Measurements from ENCODE around the gene PML. TPM values are rescaled to one million over a fixed set of nuclear protein-coding genes. Genes with fewer than 3 reads are reported as not detected.

The PML gene
- total RNA-seq, 5 donors from 2014 or later (not counting 1 experiment from before 2014, with no cell fraction given), result 43.0 to 79.8 (median 60.7) TPM

DNA sequence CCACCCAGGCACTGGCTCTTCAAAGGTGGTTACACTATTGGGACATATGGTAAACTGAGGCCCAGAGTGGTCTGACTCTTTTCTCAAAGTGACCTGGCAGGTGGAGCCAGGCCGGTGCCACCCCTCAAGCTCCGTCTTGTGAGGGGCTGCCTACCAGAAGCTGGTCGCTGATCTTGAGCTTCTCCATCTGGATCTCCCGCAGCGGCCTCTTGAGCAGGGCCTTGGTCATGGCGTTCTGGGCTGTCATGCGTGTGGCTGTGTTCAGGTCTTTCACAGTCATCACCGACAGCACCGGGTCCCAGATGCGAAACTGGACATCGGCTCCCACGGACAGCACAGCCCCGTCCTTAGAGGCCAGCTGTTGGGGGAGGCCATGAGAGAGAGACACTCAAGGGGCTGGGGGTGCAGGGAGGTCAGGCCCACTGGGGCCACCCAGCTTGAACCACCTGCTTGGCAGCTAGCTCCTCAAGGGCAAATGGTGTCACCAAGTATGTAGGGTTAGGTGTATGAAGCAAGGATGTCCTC lies 6.0 kb upstream of the PML start:
- H3K27me3 Mint-ChIP-seq, result no peaks in the 10 kb centered on the region
- 95% methylated on average over 13 of the region's 13 CpGs for WGBS (ENCODE audit: insufficient coverage)
- H3K36me3 Mint-ChIP-seq, result peaks cover 25% of the 10 kb centered on the region
- no peak overlapping the region for H3K4me3 Mint-ChIP-seq
- H3K27ac Mint-ChIP-seq, result no peak overlapping the region
- H3K36me3 ChIP-seq (ENCODE audit: control insufficient read depth in 2 of 2, extremely low read depth in 1 of 2, insufficient read depth in 1 of 2, low read length in 1 of 2), result peaks cover 13 to 17% of the 10 kb centered on the region in 2 donors
- POLR2A ChIA-PET, result no interaction called here
- CTCF ChIA-PET, result interaction anchor here in 1 of 2 donors (1.6 kb wide), 1 partner anchor 16 kb away, joined by 4 read pairs; no protein-coding TSS in a partner anchor
- ATAC-seq (replicated peaks in 1 of 4) (no peak), DNase-seq (no peak)
- H3K27ac ChIP-seq (ENCODE audit: low read length), result no peak overlapping the region
- no peaks in the 10 kb centered on the region for H3K27me3 ChIP-seq (replicated peaks in 1 of 2; ENCODE audit: control insufficient read depth in 2 of 2, extremely low read depth in 1 of 2, insufficient read depth in 2 of 2, low read length in 1 of 2)
- H3K4me1 Mint-ChIP-seq, result peaks cover 29 to 36% (median 31%) of the 10 kb centered on the region in 3 donors
- H3K9me3 ChIP-seq, result no peaks in the 10 kb centered on the region
- peaks cover 14 to 37% of the 10 kb centered on the region in 2 experiments for H3K4me1 ChIP-seq (ENCODE audit: control insufficient read depth in 1 of 2, extremely low read depth in 1 of 2, insufficient read depth in 2 of 2, low read length in 2 of 2)
- no peak overlapping the region for H3K4me3 ChIP-seq (ENCODE audit: control insufficient read depth in 1 of 2, extremely low read depth in 1 of 2, low read length in 1 of 2)
- H3K9me3 Mint-ChIP-seq, result no peaks in the 10 kb centered on the region

DNA sequence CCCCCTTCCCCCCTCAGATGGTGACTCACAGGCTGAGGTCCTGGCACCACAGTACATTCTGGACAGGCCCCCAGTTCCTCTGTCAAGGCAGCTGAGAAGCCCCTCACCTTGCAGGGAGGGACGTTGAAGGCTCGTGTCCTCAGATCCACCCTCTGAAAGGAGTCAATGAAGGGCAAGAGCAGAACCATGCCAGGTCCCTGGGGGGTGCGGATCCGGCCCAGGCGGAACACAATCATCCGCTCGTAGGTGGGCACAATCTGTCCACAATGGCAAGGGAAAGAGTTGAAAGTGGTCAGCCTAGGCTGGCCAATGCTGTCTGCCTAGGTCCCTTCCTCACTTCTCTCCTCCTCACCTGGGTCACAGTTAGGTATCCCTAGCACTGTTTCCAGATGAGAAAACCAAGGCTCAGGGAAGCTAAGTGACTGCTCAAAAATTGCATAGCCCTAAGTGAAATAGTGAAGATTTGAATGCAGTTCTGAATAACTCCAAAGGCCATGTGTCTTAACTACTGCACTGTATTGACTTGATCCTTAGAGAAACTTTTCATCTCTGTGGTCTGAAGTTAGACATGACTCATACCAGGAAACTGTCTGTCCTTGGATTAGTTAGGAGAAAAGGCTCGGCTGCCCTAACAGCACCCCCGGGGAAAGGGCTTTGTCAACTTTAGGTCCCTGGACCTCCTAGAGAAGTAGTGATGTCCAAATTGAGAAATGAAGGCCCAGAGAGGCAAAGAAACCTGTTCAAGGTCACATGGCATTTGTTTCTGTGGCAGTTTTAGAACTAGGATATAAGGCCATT lies 5.3 kb upstream of the PML start:
- Mint-ChIP-seq H3K27me3 (no peaks in the 10 kb centered on the region), H3K4me3 (no peak overlapping the region), H3K9me3 (no peaks in the 10 kb centered on the region), H3K36me3 (peaks cover 22% of the 10 kb centered on the region), H3K27ac (no peak overlapping the region), H3K4me1 (peaks cover 34 to 39% (median 35%) of the 10 kb centered on the region in 3 donors)
- Histone ChIP-seq H3K4me3 (ENCODE audit: control insufficient read depth in 1 of 2, extremely low read depth in 1 of 2, low read length in 1 of 2) (no peak overlapping the region), H3K27ac (ENCODE audit: low read length) (no peak overlapping the region), H3K36me3 (ENCODE audit: control insufficient read depth in 2 of 2, extremely low read depth in 1 of 2, insufficient read depth in 1 of 2, low read length in 1 of 2) (peaks cover 13 to 14% of the 10 kb centered on the region in 2 donors), H3K4me1 (ENCODE audit: control insufficient read depth in 1 of 2, extremely low read depth in 1 of 2, insufficient read depth in 2 of 2, low read length in 2 of 2) (peaks cover 19 to 40% of the 10 kb centered on the region in 2 experiments), H3K27me3 (replicated peaks in 1 of 2; ENCODE audit: control insufficient read depth in 2 of 2, extremely low read depth in 1 of 2, insufficient read depth in 2 of 2, low read length in 1 of 2) (no peaks in the 10 kb centered on the region), H3K9me3 (no peaks in the 10 kb centered on the region)
- WGBS (ENCODE audit: insufficient coverage), result 78% methylated on average over 4 of the region's 9 CpGs
- ChIA-PET POLR2A (no interaction called here), CTCF (interaction anchor here in 1 of 2 donors (1.6 kb wide), 1 partner anchor 16 kb away, joined by 4 read pairs; no protein-coding TSS in a partner anchor)
- ATAC-seq (replicated peaks in 1 of 4), result no peak
- DNase-seq, result no peak

DNA sequence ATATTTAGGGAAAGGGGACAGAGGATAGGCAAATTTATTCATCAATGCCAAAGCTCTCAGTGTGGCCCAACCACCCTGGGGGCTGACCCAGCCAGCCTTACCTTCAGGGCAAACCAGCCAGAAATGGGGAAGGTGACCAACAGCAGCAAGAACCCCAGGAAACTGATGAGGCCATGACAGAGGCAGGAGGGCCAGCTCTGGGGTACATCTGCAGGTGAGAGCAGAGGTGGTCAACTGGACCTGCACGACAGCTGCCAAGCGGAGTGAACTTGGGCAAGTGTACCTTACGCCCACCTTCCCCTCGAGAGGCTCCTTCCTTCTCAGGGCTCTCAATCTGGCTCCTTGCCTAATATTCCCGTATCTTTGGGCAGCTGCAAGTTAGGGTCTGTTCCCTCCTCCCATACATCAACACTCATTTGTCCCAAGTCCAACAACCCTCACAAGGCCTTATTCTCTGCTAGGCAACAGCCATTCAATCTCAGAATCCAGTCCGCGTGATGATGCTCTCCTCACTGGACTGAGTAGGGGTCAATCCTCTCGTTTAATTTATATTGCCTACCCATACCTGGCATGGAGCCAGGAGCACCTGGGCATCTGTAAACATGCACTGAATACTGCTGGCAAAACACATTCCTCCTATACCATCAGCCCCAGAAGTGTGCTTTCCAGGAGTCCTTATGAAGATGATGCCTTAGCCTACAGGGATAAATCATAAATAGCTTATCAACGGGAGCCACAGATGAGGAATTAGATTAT lies 4.1 kb upstream of the PML start:
- 96% methylated on average over 6 of the region's 9 CpGs for WGBS (ENCODE audit: insufficient coverage)
- H3K4me1 Mint-ChIP-seq, result peaks cover 34 to 42% (median 37%) of the 10 kb centered on the region in 3 donors
- no peak for ATAC-seq (replicated peaks in 1 of 4)

DNA sequence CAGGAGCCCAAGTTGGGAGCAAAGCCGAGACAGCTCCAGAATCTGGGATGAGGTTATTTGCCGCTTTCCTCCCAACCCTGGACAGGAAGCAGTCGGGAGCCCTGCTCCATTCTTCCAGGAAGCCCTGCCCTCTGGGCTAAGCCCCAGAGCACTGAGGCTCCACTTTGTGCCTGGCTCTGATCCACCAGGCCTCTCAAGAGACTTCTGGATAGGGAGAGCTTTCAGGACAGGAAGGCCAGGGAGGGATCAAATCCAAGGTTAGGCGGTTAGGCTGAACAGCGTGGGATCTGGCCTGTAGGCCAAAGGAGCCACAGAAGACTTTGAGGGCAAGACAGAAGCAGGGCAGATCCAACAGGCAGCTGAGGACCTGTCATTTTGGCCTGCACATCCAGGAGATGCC lies 3.3 kb upstream of the PML start:
- Histone ChIP-seq H3K27me3 (replicated peaks in 1 of 2; ENCODE audit: control insufficient read depth in 2 of 2, extremely low read depth in 1 of 2, insufficient read depth in 2 of 2, low read length in 1 of 2) (no peaks in the 10 kb centered on the region), H3K27ac (ENCODE audit: low read length) (no peak overlapping the region), H3K9me3 (no peaks in the 10 kb centered on the region), H3K4me1 (ENCODE audit: control insufficient read depth in 1 of 2, extremely low read depth in 1 of 2, insufficient read depth in 2 of 2, low read length in 2 of 2) (peaks cover 23 to 44% of the 10 kb centered on the region in 2 experiments), H3K36me3 (ENCODE audit: control insufficient read depth in 2 of 2, extremely low read depth in 1 of 2, insufficient read depth in 1 of 2, low read length in 1 of 2) (peaks cover 4 to 9% of the 10 kb centered on the region in 2 donors), H3K4me3 (ENCODE audit: control insufficient read depth in 1 of 2, extremely low read depth in 1 of 2, low read length in 1 of 2) (peak overlapping the region; percentile 56 to 86)
- peaks cover 13% of the 10 kb centered on the region for H3K36me3 Mint-ChIP-seq
- ATAC-seq (replicated peaks in 1 of 4) (no peak), DNase-seq (no peak)
- H3K4me1 Mint-ChIP-seq, result peaks cover 42 to 50% (median 42%) of the 10 kb centered on the region in 3 donors
- peak overlapping the region; percentile 6 to 15 for H3K27ac Mint-ChIP-seq
- CTCF ChIA-PET, result interaction anchor here in 1 of 2 donors (0.5 kb wide), 1 partner anchor 63 kb away, joined by 4 read pairs; no protein-coding TSS in a partner anchor
- 94% methylated on average over 5 of the region's 5 CpGs for WGBS (ENCODE audit: insufficient coverage)
- no peaks in the 10 kb centered on the region for H3K27me3 Mint-ChIP-seq
- peak overlapping the region; percentile 77 to 99 (median 82) for H3K4me3 Mint-ChIP-seq
- no peaks in the 10 kb centered on the region for H3K9me3 Mint-ChIP-seq
- POLR2A ChIA-PET, result no interaction called here

More for the DNA sequence above, 4.1 kb upstream of the PML start:
- POLR2A ChIA-PET, result interaction anchor here in 1 of 2 donors (0.6 kb wide), 1 partner anchor 17 kb away, joined by 5 read pairs; no protein-coding TSS in a partner anchor
- peaks cover 19% of the 10 kb centered on the region for H3K36me3 Mint-ChIP-seq
- H3K27me3 Mint-ChIP-seq, result no peaks in the 10 kb centered on the region
- no peak overlapping the region for H3K27ac ChIP-seq (ENCODE audit: low read length)
- no peak for DNase-seq
- peaks cover 19 to 37% of the 10 kb centered on the region in 2 experiments for H3K4me1 ChIP-seq (ENCODE audit: control insufficient read depth in 1 of 2, extremely low read depth in 1 of 2, insufficient read depth in 2 of 2, low read length in 2 of 2)
- H3K9me3 Mint-ChIP-seq, result no peaks in the 10 kb centered on the region
- no peaks in the 10 kb centered on the region for H3K27me3 ChIP-seq (replicated peaks in 1 of 2; ENCODE audit: control insufficient read depth in 2 of 2, extremely low read depth in 1 of 2, insufficient read depth in 2 of 2, low read length in 1 of 2)
- peaks cover 5 to 9% of the 10 kb centered on the region in 2 donors for H3K36me3 ChIP-seq (ENCODE audit: control insufficient read depth in 2 of 2, extremely low read depth in 1 of 2, insufficient read depth in 1 of 2, low read length in 1 of 2)
- no peak overlapping the region for H3K27ac Mint-ChIP-seq
- H3K9me3 ChIP-seq, result no peaks in the 10 kb centered on the region
- CTCF ChIA-PET, result interaction anchor here in 1 of 2 donors (0.5 to 0.7 kb wide), 2 partner anchors 58 to 62 kb away, joined by 3 to 4 read pairs; no protein-coding TSS in a partner anchor
- peak overlapping the region in 2 of 3 donors; percentile 82 to 99 for H3K4me3 Mint-ChIP-seq
- no peak overlapping the region for H3K4me3 ChIP-seq (ENCODE audit: control insufficient read depth in 1 of 2, extremely low read depth in 1 of 2, low read length in 1 of 2)

DNA sequence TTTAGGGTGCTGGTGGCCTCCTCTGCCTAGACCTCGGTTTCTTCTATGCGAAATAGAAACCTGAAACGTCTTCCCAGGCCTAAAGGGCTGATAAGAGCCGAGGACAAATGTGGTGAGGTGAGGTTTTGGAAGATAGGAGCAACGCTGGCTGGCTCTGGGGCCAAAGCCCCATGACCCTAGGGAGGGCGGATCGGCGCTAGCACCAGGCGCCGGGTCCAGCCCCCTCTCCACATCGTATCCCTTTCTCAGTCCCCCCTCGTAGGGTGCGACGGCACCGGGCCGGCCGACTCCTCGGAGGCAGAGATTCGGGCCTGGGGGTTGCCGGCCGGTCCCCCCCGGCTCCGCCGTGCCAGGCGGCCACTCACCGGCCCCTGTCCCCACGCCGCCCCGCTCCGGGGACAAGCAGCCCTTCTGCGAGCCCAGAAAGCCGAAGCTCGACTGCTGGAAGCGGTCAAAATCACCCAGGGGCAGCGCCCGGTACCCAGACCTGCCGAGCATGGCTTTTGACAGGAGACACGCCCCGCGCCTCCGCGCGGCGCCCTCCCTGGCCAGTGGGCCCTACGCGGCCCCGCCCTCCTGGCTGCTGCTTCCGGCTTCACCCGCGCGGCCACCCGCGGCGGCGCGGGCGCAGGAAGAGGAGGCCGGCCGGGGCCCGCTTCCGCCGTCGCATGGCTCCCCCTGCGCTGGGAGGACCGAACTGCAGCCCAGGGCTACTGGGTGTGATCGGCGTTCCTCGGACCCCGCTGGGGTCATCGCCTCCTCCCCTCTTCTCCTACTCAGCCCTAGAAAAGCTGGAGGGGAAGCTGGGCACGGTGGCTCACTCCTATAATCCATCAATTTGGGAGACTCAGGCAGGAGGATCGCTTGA lies 2.6 kb upstream of the PML start, which contains the start of gene STOML1:
Gene STOML1, minus strand, starts transcription at position 570 of the 868 bp plus-strand sequence. Its CDS starts 72 bp downstream, at position 498.
- ATAC-seq (replicated peaks in 1 of 4) (peak; percentile 86 to 89 (median 87)), DNase-seq (peak; percentile 84 to 96 (median 90))
- peaks cover 29 to 45% of the 10 kb centered on the region in 2 experiments for H3K4me1 ChIP-seq (ENCODE audit: control insufficient read depth in 1 of 2, extremely low read depth in 1 of 2, insufficient read depth in 2 of 2, low read length in 2 of 2)
- H3K27ac ChIP-seq (ENCODE audit: low read length), result no peak within 1 kb of the TSS
- 1% methylated on average over 60 of the region's 72 CpGs for WGBS (ENCODE audit: insufficient coverage)
- H3K27me3 ChIP-seq (replicated peaks in 1 of 2; ENCODE audit: control insufficient read depth in 2 of 2, extremely low read depth in 1 of 2, insufficient read depth in 2 of 2, low read length in 1 of 2), result no peaks in the 10 kb centered on the region
- no peaks in the 10 kb centered on the region for H3K27me3 Mint-ChIP-seq
- no peaks in the 10 kb centered on the region for H3K9me3 ChIP-seq
- peaks cover 6% of the 10 kb centered on the region for H3K36me3 Mint-ChIP-seq
- POLR2A ChIA-PET, result no interaction called here
- peak within 1 kb of the TSS; percentile 77 to 99 (median 82) for H3K4me3 Mint-ChIP-seq
- peaks cover 4 to 9% of the 10 kb centered on the region in 2 donors for H3K36me3 ChIP-seq (ENCODE audit: control insufficient read depth in 2 of 2, extremely low read depth in 1 of 2, insufficient read depth in 1 of 2, low read length in 1 of 2)
- no peaks in the 10 kb centered on the region for H3K9me3 Mint-ChIP-seq
- H3K4me3 ChIP-seq (ENCODE audit: control insufficient read depth in 1 of 2, extremely low read depth in 1 of 2, low read length in 1 of 2), result peak within 1 kb of the TSS; percentile 56 to 86
- peak within 1 kb of the TSS; percentile 78 to 84 for H3K27ac Mint-ChIP-seq
- CTCF ChIA-PET, result interaction anchor here in 1 of 2 donors (1.0 kb wide), 1 partner anchor 19 kb away, joined by 4 read pairs; no protein-coding TSS in a partner anchor
- H3K4me1 Mint-ChIP-seq, result peaks cover 48 to 57% (median 49%) of the 10 kb centered on the region in 3 donors
